OCI-LY7 (cell line): ENCODE results near the gene OSBP2.
"Not testable (repeated sequence)": the region's sequence is repeated elsewhere in the genome, so short reads cannot be mapped to it uniquely, and the experiment has no call there.

Source experiments
- EZH2phosphoT487 ChIP-seq: fragments of 200-600 bp; sonication (generic); IDR thresholded peaks from 2 replicates; pipeline ENCODE4 v1.6.1; 2018; ENCODE audit warnings: low read depth, borderline replicate concordance, mild to moderate bottlenecking, mixed run types, antibody characterized with exemption, low read length, moderate library complexity, mixed read lengths
- TF ChIP-seq, protein P1 (sequence below): fragments of 200-600 bp; sonication (generic); conservative IDR thresholded peaks from 2 replicates; pipeline ENCODE4 v1.5.1; 2014; ENCODE audit warnings: mild to moderate bottlenecking, antibody characterized with exemption, low read length, moderate library complexity, mixed read lengths

GRCh38 chr22:30777146-30777545 is 82.5 kb downstream of the OSBP2 start:
- TF ChIP-seq, protein P1, sequence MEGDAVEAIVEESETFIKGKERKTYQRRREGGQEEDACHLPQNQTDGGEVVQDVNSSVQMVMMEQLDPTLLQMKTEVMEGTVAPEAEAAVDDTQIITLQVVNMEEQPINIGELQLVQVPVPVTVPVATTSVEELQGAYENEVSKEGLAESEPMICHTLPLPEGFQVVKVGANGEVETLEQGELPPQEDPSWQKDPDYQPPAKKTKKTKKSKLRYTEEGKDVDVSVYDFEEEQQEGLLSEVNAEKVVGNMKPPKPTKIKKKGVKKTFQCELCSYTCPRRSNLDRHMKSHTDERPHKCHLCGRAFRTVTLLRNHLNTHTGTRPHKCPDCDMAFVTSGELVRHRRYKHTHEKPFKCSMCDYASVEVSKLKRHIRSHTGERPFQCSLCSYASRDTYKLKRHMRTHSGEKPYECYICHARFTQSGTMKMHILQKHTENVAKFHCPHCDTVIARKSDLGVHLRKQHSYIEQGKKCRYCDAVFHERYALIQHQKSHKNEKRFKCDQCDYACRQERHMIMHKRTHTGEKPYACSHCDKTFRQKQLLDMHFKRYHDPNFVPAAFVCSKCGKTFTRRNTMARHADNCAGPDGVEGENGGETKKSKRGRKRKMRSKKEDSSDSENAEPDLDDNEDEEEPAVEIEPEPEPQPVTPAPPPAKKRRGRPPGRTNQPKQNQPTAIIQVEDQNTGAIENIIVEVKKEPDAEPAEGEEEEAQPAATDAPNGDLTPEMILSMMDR = not testable (repeated sequence)
- TF ChIP-seq EZH2phosphoT487 = not testable (repeated sequence)
